Astrocyte of the spinal cord (primary cell): Measurements from ENCODE around the gene PICALM.
A peak's percentile ranks its signal among the peaks of the same experiment; 100 is the strongest.

ENCODE experiments used
- DNase-seq: peaks from one replicate; pipeline ENCODE4 v3.0.0; 2011; ENCODE audit warnings: low read depth, low spot score
- H3K4me3 ChIP-seq: 2 replicates; pipeline ENCODE4 v1.5.1; 2011; ENCODE audit warnings: low read depth, mild to moderate bottlenecking, low read length, moderate library complexity
- in situ Hi-C: cut with HindIII; loops from 2 replicates; pipeline ENCODE4 v1.10.0; 2017; ENCODE audit warnings: low sequenced_read_pairs
- TF ChIP-seq, protein P1 (sequence below): IDR thresholded peaks from 2 replicates; pipeline ENCODE4 v1.5.1; 2012; ENCODE audit warnings: low read depth, mild to moderate bottlenecking, low read length, inconsistent platforms

Gene PICALM

DNA sequence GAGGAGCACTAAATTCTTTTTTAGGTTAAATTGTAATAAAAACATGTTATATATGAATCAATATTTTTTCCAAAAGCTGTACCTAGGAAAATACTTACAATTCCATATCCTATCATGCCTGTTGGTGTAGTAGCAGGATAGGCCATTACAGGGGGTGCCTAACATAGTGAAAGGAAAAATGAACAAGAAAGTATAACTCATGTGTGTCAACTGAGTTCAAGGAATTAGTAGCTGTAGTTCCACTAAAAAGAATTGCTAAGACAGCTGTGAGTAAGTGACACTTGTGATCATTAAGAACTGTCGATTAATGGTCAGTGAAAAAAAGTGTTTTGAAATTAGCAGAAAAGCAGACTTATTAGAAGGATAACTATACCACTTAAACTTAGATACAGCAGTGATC lies 92.4 kb downstream of the PICALM start:
- in situ Hi-C loops: no loop called here
- H3K4me3 ChIP-seq: no peak overlapping the region
- TF ChIP-seq, protein P1, sequence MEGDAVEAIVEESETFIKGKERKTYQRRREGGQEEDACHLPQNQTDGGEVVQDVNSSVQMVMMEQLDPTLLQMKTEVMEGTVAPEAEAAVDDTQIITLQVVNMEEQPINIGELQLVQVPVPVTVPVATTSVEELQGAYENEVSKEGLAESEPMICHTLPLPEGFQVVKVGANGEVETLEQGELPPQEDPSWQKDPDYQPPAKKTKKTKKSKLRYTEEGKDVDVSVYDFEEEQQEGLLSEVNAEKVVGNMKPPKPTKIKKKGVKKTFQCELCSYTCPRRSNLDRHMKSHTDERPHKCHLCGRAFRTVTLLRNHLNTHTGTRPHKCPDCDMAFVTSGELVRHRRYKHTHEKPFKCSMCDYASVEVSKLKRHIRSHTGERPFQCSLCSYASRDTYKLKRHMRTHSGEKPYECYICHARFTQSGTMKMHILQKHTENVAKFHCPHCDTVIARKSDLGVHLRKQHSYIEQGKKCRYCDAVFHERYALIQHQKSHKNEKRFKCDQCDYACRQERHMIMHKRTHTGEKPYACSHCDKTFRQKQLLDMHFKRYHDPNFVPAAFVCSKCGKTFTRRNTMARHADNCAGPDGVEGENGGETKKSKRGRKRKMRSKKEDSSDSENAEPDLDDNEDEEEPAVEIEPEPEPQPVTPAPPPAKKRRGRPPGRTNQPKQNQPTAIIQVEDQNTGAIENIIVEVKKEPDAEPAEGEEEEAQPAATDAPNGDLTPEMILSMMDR: no peak
- DNase-seq: no peak

DNA sequence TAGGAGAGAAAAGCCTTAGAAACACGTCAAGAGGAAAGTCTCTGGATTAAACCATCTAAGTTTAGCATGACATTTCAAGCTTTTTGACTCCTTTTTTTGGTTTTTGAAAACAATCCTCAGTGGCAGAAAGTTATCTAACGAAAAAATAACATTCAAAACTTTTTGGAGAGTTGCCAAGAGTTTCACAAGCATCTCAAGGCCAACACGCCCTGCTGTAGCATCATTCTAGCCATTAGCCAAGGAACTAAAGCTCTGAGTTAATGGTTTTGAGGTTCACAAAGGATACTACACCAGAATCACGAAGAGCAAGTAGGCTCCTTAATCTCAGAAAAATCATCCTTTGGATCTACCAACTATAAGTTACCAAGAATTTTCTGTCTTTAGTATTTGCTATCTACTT lies 94.8 kb downstream of the PICALM start:
- H3K4me3 ChIP-seq: no peak overlapping the region
- in situ Hi-C loops: no loop called here
- TF ChIP-seq, protein P1: no peak
- no peak for DNase-seq

DNA sequence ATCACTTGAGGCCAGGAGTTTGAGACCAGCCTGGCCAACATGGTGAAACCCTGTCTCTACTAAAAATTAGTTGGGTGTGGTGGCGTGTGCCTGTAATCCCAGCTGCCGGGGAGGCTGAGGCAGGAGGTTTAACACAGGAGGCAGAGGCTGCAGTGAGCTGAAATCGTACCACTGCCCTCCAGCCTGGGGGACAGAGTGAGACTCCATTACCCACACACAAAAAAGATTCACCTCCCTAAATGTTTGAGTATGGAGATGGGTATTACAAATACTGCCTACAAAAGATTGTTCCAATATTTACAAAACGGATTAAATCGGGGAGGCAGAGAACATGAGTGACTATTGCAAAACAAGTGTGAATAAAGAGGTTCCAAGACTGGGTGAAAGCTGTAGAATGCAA lies 98.3 kb downstream of the PICALM start:
- TF ChIP-seq, protein P1: no peak
- in situ Hi-C loops: no loop called here
- no peak overlapping the region for H3K4me3 ChIP-seq
- DNase-seq: no peak

DNA sequence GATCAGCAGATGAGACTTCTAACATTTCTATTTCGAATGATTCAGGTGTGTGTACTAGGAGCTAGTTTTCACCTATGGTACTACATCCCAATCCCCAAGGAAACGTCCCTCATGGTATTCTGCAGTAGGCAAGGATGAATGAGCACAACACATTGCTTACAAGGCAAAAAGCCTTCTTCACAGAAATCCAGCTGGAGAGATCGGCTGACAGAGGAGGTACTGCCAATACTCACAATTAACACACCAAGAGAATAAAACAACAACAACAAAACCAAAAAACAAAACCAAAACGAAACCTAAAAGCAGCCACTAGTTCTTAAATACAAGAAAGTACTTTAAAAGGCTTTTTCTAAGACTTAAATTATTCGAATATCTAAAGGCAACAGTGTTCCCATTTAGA lies 101.4 kb downstream of the PICALM start:
- in situ Hi-C loops: no loop called here
- no peak for DNase-seq
- H3K4me3 ChIP-seq: no peak overlapping the region
- TF ChIP-seq, protein P1: no peak

DNA sequence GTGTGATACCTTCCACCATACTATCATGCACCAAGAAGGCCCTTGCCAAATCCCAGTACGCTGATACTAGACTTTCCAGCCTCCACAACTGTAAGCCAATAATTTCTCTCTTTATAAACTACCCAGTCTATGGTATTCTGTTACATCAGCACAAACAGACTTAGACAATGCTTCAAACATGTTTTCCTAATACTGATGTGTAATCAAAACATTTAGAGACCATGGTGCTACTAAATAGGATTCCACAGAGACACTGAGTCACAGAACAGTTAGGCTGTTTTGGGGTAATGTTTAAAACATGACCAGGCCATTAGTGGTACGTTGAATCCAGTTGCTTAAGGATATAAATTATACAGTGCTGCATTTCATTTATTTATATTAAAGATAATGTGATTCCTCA lies 103.7 kb downstream of the PICALM start:
- H3K4me3 ChIP-seq: no peak overlapping the region
- no peak for DNase-seq
- TF ChIP-seq, protein P1: no peak
- in situ Hi-C loops: no loop called here

DNA sequence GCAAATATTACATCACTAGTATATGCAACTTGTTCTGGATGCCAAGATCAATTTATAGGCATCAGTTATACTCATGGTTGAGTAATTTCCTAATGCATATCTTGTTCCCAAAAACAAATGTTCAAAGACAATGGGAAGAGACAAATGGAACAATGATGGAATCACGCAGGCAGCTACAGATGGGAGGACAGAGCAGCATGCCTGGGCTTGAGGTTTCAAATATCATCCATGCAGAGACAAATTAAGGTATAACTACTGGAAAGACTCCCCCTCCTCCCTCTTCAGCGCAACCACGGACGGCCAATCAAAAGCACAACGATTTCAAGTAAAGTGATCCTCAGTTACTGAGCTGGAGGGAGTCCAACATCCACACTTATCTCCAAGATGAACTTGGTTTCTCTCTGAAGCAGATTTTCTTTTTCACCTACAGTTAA lies 106.9 kb downstream of the PICALM start:
- H3K4me3 ChIP-seq: no peak overlapping the region
- TF ChIP-seq, protein P1: no peak
- peak; percentile 71 for DNase-seq
- in situ Hi-C loops: no loop called here

DNA sequence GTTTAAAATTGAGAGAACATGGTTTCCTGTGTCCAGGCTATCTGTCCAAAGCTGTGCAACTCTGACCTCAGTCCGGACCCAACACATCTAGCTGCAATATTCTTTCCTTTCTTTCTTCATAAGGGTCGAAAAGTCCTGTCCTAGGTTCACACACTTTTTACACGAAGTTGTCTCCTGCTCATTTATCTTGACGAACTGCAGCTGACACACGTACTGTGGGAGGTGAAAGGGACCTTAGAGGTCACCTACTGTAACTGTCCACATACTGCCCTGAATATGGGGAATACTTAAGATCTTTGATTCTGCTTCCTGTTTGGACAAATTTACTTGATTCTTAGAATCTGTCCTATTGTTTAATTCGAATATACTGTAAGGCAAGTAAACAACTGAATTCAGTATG lies 107.8 kb downstream of the PICALM start:
- no peak for DNase-seq
- H3K4me3 ChIP-seq: no peak overlapping the region
- in situ Hi-C loops: no loop called here
- TF ChIP-seq, protein P1: no peak
